Upper lobe of right lung (tissue), 1 donor: ENCODE data around the gene RAB37. TPM values are rescaled to one million over a fixed set of nuclear protein-coding genes. Genes with fewer than 3 reads are reported as not detected.
A peak's percentile ranks its signal among the peaks of the same experiment; 100 is the strongest.

Experiments
- ATAC-seq: fragments of 200-7000 bp; cut with Tn5 transposase; one replicate; pipeline ENCODE4 v1.9.1; 2020; ENCODE audit warnings: mild to moderate bottlenecking, moderate library complexity
- DNase-seq: peaks from one replicate; pipeline ENCODE4 v3.0.0-alpha.2; 2020
- H3K27ac ChIP-seq: fragments of 200-600 bp; one replicate; pipeline ENCODE4 v1.8.0; 2022
- H3K27me3 ChIP-seq: fragments of 200-600 bp; one replicate; pipeline ENCODE4 v1.8.0; 2022; ENCODE audit warnings: mild to moderate bottlenecking
- H3K36me3 ChIP-seq: fragments of 200-600 bp; one replicate; pipeline ENCODE4 v1.8.0; 2022
- H3K4me1 ChIP-seq: fragments of 200-600 bp; one replicate; pipeline ENCODE4 v1.8.0; 2022
- H3K4me3 ChIP-seq: fragments of 200-600 bp; one replicate; pipeline ENCODE4 v1.8.0; 2022; ENCODE audit warnings: mild to moderate bottlenecking
- H3K9me3 ChIP-seq: fragments of 200-600 bp; one replicate; pipeline ENCODE4 v1.8.0; 2022
- intact Hi-C: fragments of 100-400 bp; cut with DNase I; formaldehyde crosslinking; loops from one replicate; pipeline ENCODE4 v1.11.0; 2022
- total RNA-seq: library from RNA; stranded (reverse); fragmentation: NEBNext Ultra II Directional; extraction: Animal tissue kit (Norgen Biotek cat#: 25700); gene quantifications from one replicate; pipeline ENCODE4 v1.2.1, GENCODE V29; 2021
- TF ChIP-seq, protein P1 (sequence below): fragments of 200-600 bp; IDR thresholded peaks from one replicate; pipeline ENCODE4 v1.8.0; 2022; ENCODE audit warnings: antibody characterized with exemption
- donor health status: DM: no; HTN: yes; CAD: no; lungs with severe emphysema.

Gene RAB37
- total RNA-seq, 1 donor from 2014 or later = 6.8 TPM

DNA sequence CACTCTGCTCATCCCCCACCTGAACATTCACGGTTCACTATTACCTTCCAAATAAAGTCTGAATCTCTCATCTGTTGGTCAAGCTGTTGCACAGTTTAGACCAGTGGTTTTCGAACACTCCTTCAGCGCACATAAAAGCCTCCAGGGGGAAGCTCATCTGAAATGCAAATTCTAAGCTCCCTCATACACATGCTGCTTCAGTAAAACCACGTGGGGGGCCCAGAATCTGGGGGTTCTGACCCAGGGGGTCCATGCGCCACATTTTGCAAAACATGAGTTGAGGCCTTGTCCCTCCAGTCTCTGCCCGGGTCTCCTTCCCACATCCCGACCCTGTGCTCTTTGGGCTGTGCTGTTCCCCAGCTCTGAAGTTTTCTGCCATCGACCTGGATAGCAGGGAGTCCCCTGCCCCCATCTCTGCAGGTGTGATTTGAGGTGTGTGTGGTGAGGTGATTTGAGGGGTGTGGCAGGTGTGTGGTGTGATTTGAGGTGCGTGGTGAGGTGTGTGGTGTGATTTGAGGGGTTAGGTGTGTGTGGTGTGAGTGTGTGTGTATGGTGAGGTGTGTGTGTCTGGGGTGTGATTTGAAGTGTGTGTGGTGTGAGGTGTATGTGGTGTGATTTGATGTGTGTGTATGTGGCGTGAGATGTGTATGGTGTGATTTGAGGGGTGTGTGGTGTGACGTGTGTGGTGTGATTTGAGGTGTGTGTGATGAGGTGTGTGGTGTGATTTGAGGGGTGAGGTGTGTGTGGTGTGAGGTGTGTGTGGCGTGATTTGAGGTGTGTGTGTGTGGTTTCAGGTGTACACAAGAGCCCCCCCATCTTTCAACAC, 4.8 kb upstream of the RAB37 start:
- H3K27me3 ChIP-seq = no peaks in the 10 kb centered on the region
- intact Hi-C loops = no loop called here
- H3K4me3 ChIP-seq = no peak overlapping the region
- H3K27ac ChIP-seq = no peak overlapping the region
- H3K4me1 ChIP-seq = peaks cover 12% of the 10 kb centered on the region
- TF ChIP-seq, protein P1, sequence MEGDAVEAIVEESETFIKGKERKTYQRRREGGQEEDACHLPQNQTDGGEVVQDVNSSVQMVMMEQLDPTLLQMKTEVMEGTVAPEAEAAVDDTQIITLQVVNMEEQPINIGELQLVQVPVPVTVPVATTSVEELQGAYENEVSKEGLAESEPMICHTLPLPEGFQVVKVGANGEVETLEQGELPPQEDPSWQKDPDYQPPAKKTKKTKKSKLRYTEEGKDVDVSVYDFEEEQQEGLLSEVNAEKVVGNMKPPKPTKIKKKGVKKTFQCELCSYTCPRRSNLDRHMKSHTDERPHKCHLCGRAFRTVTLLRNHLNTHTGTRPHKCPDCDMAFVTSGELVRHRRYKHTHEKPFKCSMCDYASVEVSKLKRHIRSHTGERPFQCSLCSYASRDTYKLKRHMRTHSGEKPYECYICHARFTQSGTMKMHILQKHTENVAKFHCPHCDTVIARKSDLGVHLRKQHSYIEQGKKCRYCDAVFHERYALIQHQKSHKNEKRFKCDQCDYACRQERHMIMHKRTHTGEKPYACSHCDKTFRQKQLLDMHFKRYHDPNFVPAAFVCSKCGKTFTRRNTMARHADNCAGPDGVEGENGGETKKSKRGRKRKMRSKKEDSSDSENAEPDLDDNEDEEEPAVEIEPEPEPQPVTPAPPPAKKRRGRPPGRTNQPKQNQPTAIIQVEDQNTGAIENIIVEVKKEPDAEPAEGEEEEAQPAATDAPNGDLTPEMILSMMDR = no peak
- DNase-seq = no peak
- no peaks in the 10 kb centered on the region for H3K36me3 ChIP-seq
- no peaks in the 10 kb centered on the region for H3K9me3 ChIP-seq
- no peak for ATAC-seq

DNA sequence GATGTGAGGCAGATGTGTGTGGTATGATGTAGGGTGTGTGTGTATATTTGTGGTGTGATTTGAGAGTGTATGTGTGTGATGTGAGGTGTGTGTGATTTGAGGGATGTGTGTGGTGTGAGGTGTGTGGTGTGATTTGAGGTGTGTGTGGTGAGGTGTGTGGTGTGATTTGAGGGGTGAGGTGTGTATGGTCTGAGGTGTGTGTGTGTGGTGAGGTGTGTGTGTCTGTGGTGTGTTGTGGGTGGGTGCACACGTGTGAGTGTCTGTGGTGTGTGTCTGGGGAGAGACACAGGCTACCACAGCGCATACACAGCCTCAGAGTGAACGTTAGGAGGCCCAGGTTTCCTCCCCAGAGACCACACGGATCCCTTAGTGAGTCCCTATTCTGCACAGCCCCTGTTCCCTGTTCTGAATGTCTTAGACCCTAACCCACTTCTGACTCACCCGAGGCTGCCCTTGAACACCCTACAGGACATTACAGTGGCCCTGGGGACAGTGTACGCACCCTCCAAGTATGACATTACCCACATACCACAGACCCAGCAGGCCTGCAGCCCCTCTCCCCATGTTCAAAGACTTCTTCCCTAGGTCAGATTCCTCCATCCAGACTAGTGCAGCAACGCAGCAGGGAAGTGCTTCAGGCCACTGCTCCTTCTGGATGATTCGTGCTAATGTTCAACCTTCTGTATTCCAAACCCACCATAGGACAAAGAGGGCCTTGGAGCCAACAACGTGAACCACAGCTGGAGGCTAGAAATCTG, 3.5 kb upstream of the RAB37 start:
- no peaks in the 10 kb centered on the region for H3K9me3 ChIP-seq
- no peak for ATAC-seq
- H3K4me3 ChIP-seq = no peak overlapping the region
- peaks cover 25% of the 10 kb centered on the region for H3K4me1 ChIP-seq
- intact Hi-C loops = no loop called here
- no peak overlapping the region for H3K27ac ChIP-seq
- peaks cover 9% of the 10 kb centered on the region for H3K27me3 ChIP-seq
- no peak for DNase-seq
- H3K36me3 ChIP-seq = no peaks in the 10 kb centered on the region
- TF ChIP-seq, protein P1 = no peak

DNA sequence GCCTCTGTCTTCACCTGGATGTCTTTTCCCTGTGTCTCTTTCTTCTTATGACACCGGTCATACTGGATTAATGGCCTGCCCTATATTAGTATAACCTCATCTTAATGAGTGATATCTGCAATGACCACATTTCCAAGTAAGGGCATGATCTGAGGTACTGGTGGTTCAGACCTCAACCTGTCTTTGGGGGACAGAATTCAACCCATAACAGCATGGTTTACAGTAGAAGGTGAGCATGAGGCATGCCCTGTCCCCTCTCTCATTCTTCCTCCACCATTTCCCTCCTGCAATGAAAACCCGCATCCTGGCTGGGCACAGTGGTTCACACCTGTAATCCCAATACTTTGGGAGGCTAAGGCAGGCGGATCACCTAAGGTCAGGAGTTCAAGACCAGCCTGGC, 2.8 kb upstream of the RAB37 start:
- no peak for ATAC-seq
- TF ChIP-seq, protein P1 = no peak
- Histone ChIP-seq H3K27ac (no peak overlapping the region), H3K36me3 (no peaks in the 10 kb centered on the region), H3K4me3 (no peak overlapping the region), H3K4me1 (peaks cover 30% of the 10 kb centered on the region), H3K27me3 (peaks cover 16% of the 10 kb centered on the region), H3K9me3 (no peaks in the 10 kb centered on the region)
- DNase-seq = no peak
- intact Hi-C loops = no loop called here

DNA sequence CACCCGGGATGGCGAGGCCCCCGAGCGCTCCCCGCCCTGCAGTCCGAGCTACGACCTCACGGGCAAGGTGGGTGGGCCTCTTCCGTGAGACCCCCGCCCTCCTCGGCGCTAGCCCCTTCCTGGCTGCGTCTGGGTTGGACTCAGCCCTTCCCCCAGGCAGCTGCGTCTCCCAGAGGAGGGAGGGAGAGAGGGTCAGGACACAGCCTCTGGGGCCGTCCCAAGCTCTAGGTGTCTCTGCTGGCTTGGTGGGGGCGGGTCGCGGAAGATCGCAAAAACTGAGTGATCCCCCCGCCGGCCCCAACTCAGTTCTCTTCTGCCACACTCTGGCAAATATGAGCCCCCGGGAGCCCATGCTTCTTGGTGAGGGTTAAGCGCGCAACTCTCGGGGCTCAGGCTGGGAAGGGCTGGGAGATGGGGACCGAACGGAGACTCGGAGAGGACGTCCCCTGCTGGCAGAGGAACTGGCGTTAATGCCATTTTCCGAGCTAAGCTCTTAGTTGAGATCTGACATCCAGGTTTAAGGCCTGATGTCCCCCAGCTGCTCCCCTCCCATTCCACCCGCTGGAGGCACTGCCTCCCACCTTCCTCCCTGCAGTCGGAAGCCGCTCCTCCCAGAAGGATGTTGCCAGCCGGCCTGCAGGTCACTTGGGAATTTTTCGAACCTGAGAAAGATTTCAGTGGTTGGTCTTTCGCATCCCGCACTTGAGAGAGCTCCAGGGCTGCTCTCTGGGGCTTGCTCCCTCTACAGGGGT, 419 bp downstream of the RAB37 start:
- DNase-seq = no peak
- Histone ChIP-seq H3K9me3 (no peaks in the 10 kb centered on the region), H3K27ac (peak overlapping the region; percentile 42), H3K36me3 (no peaks in the 10 kb centered on the region), H3K27me3 (peaks cover 29% of the 10 kb centered on the region), H3K4me3 (peak overlapping the region; percentile 45), H3K4me1 (peaks cover 36% of the 10 kb centered on the region)
- peak; percentile 50 for ATAC-seq
- TF ChIP-seq, protein P1 = peak; percentile 40
- intact Hi-C loops = no loop called here

DNA sequence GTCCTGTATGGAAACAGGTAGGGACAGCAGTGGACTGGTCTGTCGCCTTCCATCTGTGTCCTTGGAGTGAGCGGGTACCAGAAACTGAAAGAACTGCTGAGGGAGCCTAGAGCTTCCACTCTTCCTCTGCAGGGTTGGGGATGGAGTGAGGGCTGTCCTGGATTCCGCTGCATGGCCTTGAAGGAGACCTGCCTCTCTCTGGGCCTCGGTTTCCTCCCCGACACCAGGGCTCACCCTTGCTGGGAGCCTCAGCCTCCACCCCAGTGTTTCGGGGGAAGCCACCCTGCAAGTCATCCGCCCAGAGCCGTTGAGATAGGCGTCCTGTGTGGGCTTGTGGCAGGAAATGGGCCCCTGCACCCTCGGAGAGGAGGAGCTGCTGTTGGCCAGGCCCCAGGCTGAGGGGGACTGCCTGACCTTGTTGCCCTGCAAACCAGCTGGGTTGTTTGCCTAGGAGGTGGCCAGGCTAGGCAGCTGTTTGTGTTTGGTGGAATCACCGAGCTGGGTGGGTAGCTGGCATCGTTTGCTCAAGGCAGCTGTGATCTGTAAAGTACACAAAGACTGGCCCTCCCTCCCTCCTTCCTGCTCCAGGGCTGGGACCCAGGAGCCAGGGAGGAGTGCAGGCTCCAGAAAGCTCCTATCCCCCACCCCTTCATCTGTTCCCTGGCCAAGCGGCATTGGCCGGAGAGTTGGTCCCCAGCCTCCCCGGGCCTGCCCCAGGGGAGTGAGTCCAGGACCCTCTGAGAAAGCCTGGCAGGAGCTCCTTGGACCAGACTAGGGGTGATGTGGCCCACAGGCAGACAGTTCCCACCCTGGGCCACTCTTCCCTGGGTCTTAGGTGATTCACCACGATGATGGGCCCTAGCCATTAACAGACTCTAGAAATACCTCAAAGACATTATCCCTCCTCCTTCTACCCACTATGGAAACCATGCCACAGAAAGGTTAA, 1.3 kb downstream of the RAB37 start:
- intact Hi-C loops = no loop called here
- TF ChIP-seq, protein P1 = no peak
- Histone ChIP-seq H3K27me3 (peaks cover 29% of the 10 kb centered on the region), H3K27ac (peak overlapping the region; percentile 42), H3K9me3 (no peaks in the 10 kb centered on the region), H3K4me1 (peaks cover 43% of the 10 kb centered on the region), H3K36me3 (no peaks in the 10 kb centered on the region), H3K4me3 (peak overlapping the region; percentile 45)
- DNase-seq = no peak
- peak; percentile 48 for ATAC-seq
